GM10847 (cell line): Measurements from ENCODE around the gene DVL3.

Experiments
- POLR2A ChIP-seq: IDR thresholded peaks from 2 replicates; pipeline ENCODE4 v1.6.1; 2011; ENCODE audit not compliant: insufficient read length; ENCODE audit errors: extremely low read depth

DVL3 gene

DNA sequence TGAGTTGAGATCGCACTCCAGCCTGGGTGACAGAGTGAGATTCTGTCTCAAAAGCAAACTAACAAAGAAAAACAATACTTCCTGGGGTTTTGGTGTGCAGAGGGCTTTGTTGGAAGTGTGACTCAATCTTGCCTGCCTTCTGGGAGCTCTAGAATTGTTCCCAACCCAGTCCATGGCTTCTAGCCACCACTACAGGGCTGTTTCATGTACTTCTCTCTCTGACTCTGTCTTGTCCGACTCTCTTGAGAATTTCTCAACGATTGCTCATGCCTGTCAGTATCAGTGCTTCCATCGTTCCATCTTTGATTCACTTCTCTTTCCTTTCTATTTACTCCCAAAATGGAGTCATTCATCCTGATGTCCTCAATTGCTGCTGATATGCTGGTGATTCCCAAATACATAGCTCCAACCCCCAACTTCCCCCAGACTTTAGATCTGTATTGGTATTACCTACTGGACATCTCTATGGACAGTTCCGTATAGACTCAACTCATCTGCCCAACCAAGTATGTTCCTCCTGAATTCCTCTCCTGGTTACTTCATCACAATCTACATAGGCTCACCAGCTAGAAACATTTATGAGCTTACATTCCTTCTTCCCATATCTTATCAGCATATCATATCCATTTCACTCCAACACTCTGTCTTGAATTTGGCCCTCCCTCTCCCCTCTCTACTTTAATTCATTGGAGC is 17.6 kb downstream of the DVL3 start:
- no peak for TF ChIP-seq POLR2A

DNA sequence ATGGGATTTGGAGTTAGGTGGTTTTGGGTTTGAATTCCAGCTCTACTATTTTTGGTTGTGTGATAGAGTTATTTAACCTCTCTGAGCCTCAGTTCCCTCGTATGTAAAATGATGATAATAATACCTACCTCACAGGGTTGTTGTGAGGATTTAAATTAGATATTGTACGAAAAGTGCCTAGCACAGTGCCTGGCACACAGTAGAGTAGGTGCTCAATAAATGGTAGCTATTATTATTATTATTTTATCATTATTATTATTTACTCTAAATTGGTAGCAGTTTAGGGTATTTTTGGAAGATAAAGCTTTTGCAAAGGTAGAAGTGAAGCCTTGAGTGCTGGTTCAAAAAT is 18.2 kb downstream of the DVL3 start:
- no peak for TF ChIP-seq POLR2A

DNA sequence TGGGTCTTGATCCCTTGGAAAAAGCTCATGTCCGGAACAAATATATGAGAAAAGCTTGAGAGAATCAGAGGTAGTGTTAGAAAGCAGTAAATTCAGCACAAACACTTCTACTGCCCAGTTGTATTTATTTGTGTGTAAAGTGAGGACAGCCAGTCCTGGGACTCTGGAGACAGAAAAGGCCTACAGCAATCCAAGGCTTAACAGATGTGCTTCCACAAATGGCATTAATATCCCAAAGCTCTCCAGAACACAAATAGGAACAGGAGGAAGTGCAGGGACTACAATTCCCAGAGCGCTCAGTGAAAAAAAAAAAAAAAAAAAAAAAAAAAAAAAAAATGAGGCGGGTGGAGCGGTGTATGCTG is 19.1 kb downstream of the DVL3 start:
- no peak for TF ChIP-seq POLR2A

DNA sequence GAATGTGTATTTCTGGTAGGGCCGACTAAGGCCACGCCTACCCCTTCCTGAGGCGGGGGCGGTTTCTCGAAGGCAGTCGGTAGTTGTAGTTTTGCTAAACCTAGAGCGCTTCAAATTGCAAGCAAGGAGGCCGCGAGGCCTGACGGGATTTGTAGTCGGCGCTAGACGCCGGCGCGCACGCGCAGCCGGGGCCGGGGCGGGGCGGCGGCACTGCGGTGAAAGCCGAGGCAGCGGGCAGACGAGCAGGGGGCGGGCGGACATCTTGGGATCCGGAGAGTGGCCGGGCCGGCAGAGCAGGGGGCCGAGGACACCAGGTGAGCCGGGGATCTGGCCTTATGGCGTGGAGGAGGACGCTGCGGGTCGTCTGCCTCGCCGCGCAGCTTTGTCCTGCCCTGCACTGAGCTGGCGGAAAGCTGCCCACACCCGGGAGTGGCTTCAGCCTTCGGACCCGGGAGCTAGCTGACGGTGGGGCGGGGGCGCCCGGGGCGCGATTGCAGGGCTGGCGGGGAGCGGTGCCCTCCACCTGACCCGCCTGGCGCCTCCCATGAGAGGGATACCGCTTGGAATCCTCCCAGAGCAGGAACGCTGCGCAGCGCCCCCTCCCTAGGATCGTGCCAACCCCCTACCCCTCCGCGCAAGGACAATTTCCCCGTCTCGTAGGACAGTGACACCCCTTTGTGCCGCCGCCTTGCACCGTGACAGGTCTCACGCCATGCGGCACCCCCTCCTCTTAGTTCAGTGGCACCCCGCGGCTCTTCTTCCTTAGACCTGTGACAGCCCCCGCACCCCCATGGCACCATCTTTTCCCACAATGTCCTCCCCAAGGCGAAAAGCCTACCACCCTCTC is 19.7 kb downstream of the DVL3 start, which contains the start of gene AP2M1:
Gene AP2M1, plus strand, starts transcription at position 210 of the 847 bp plus-strand sequence. CDS start 2,139 bp downstream, outside the sequence.
- peak; percentile 80 for TF ChIP-seq POLR2A

DNA sequence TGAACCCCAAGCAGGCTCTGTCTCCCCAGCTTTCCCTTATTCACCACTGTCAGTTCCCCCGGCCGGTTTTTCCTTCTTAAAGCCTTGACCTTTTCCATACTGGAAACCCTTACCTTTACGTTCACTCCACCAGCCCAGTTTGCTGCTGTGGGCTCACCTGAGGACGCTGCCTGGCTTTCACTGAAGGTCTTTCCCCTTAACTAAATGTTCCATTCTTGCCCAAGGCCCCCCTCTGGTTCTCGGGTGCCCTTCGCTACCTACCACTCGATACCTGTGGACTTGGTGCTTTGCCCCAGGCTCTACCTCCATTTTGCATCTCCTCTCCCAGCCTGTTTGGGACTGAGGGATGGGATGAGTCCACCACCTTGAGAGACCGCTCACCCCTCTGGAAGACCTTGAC is 20.3 kb downstream of the DVL3 start:
- no peak for TF ChIP-seq POLR2A

DNA sequence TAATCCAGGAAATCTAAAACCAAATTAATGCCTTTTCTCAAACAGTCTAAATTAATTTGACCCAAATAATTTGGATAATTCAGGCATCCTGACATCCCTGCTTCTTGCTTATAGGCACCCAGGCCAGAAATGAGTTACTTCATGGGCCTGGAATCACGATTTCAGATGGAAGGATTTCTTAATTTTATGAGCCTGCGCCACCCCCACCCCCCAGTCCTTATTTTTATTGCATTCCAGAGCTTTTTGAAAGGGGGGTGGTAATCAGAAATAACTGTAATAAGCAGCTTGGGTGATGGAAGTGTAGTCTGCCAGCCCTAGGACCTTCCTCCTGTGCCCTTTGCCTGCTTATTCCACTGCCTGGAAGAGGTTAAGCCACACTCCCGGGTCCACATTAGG is 20.8 kb downstream of the DVL3 start:
- TF ChIP-seq POLR2A: no peak

DNA sequence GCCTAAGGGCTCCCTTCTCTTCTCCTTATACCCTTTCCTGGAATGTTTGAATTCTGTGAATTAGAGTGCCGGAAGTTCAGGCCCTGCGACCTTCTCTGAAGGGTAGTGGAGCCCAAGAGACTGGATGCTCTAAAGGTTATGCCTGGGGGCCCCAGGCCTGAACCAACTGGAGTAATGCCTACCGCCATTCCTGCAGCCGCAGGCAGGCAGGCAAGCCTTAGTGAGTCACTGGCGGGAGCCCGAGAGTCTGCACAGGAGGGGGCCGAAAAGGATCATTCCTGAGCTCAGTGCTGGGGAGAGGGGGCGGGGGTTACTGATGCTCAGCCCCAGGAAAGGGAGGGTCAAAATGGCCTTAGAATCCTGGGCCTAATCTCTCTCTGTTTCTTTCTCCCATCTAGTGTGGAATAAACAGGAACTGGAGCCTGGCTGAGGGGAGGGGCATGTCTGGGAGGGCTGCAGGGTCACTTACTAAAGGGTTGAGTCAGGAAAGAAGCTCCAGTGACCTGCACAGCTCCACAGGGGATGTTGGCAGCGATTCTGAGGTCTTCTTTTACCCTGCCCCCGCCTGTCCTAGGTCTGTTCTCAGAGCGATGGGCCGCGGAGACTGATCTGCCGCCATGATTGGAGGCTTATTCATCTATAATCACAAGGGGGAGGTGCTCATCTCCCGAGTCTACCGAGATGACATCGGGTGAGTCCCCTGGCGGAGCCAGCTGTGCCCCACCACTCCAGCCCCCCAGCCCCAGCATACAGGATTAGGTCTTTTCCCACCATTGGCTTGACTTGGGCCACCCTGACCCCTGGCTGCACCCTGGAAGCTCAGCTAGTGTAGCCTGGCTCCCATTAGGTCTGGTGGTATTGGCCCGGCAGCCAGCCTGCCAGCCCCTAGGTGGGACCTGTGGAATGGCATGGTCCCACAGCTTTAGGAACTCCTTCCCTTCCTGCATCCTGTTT is 21.5 kb downstream of the DVL3 start:
- no peak for TF ChIP-seq POLR2A

DNA sequence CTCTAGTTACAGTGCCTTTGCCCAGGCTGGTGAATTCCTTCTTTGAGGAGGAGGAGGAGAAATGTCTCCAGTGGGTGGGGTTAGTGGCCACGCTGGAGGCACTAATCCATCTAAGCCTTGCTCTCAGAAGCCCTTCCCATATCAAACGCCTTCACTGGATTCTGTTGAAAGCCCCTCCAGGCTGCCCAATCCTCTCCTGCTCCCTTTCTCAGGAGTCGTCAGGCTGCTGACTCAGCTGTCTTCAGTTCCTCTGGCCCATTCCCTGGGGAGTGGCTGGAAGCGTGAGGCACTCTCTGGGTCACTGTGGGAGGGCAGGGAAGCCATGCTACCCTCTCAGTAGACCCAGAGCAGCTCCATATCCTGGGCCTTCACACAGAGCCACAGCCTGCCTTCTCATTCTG is 22.2 kb downstream of the DVL3 start:
- TF ChIP-seq POLR2A: no peak

DNA sequence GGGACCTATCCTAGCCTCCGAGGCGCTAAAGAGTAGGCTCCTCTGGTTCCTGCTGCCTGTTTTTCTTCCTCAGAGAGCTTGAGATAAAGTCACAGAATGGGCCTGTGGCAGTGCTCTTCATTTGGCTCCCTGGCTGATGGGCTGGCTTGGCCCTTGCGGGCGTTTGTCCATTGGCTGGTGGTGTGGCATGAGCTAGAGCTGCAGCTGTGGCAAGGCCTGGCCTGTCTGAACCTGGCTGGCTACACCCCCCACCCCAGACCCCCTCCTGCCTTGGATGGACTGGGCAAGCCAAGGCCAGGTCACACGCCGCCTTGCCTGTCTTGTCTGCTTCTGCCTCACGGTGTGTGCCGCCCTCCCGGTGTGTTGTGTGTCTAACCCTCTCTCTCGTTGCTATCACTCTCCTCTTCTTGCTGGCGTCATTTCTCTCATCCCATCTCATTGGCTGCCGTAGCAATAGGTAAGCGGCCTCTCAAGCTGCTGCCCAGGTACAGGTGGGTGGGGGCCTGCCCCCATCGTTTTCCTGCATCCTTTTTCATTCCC is 22.7 kb downstream of the DVL3 start:
- TF ChIP-seq POLR2A: no peak

DNA sequence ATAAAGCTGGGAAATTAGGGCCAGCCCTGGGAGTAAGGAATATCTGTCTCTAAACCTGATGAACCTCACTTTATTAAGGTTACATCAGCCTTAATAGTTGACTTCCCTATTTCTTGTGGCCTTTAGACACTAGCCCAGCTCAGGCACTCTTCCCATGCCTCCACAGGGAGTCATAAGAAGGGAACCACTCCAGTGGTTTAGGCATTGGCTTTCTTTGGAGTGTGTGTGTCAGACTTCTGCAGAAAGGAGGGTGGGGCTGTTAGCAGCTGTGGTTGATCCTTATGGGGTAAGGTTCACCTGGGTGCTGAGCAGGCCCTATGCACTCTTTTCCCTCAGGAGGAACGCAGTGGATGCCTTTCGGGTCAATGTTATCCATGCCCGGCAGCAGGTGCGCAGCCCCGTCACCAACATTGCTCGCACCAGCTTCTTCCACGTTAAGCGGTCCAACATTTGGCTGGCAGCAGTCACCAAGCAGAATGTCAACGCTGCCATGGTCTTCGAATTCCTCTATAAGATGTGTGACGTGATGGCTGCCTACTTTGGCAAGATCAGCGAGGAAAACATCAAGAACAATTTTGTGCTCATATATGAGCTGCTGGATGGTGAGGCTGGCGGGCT is 23.5 kb downstream of the DVL3 start:
- no peak for TF ChIP-seq POLR2A

DNA sequence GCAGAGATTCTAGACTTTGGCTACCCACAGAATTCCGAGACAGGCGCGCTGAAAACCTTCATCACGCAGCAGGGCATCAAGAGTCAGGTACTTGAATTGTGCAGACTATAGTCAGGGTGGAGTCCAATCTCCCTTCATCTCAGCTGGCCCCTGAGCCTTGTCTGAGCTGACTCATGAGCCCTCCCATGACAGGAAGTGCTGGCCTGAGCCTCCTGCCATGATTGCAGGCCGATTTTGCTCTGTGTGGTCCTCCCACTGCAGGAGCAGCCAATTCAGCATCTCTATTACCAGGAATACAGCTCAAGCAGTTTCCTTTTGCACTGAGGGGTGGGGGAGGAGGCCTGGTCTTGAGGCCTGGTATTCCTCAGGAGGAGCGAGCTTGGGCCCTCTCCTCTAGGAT is 25.0 kb downstream of the DVL3 start:
- no peak for TF ChIP-seq POLR2A

DNA sequence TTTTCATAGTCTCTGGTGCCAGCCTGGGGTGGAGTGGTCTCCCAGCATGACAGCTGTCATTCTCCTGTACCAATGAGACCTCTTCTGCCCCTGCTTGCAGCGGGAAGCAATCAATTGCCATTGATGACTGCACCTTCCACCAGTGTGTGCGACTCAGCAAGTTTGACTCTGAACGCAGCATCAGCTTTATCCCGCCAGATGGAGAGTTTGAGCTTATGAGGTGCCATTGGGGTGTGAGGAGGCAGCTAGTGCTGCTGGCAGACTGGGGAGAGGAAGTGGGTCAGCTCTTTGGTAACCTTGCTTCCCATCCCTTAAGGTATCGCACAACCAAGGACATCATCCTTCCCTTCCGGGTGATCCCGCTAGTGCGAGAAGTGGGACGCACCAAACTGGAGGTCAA is 26.4 kb downstream of the DVL3 start:
- no peak for TF ChIP-seq POLR2A

DNA sequence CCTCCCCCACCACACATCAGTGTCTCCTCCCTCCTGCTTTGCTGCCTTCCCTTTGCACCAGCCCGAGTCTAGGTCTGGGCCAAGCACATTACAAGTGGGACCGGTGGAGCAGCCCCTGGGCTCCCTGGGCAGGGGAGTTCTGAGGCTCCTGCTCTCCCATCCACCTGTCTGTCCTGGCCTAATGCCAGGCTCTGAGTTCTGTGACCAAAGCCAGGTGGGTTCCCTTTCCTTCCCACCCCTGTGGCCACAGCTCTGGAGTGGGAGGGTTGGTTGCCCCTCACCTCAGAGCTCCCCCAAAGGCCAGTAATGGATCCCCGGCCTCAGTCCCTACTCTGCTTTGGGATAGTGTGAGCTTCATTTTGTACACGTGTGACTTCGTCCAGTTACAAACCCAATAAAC is 28.5 kb downstream of the DVL3 start:
- TF ChIP-seq POLR2A: no peak

DNA sequence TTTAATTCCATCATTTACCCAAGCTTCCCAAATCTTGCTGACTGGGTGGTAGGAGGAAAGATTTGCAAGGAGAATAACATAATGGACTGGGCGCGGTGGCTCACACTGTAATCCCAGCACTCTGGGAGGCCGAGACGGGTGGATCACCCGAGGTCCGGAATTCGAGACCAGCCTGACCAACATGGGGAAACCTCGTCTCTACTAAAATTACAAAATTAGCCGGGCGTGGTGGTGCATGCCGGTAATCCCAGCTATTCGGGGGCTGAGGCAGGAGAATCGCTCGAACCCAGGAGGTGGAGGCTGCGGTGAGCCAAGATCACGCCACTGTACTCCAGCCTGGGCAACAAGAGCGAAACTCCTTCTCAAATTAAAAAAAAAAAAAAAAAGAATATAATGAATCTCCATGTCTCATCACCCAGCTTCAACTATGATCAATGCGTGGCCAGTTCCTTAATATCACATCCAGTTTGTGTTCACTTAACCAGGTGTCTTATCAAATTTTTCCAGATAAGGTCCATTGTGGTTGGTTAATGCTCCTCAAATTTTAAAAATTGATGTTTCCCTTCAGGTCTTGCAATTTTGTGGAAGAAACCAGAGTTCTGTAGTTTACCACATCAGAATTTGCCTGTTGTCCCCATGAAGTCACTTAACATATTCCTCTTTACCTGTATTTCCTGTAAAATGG is 29.5 kb downstream of the DVL3 start:
- TF ChIP-seq POLR2A: no peak
